ENCODE measurements around the gene GNG2. TPM values are rescaled to one million over a fixed set of nuclear protein-coding genes. Genes with fewer than 3 reads are reported as not detected.

GNG2 gene
- total and polyA plus RNA-seq, 9 of the 15 experiments (the other 6 are each of a cell fraction or from before 2014, with no cell fraction given), result 0.18 TPM; not detected in 8

DNA sequence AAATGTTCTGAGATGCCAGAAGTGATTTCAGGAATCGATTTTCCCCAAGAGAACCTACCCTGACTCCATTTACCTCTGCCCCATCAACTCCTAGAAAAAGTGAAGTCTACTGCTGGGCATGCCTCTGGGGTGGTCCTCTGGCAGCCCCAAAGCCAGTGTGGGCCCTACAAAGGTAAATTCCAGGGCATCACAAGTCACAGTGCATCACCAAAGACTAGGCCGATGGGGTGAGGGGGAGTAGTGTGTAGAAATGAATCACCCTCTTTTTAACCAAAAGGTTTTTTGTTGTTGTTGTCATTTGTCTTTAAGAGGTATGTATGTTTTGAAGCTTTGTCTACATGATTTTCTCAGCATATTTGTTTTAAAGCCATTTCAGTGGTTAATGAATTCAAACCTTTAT lies 82.6 kb downstream of the GNG2 start:
- BruUV-seq (replicated peaks), result no TSS peak
- in situ Hi-C loops (cut with MboI), result no loop called here
- WGBS (ENCODE audit: insufficient coverage, low coverage, missing lambda C conversion rate), result 0% methylated on average over 1 of the region's 2 CpGs
- Histone ChIP-seq H3K4me3 (no peak overlapping the region), H3K4me2 (ENCODE audit: insufficient read depth, low read length) (no peak overlapping the region), H3K9ac (ENCODE audit: insufficient read depth in 1 of 2, low read depth in 2 of 2, low read length in 2 of 2) (no peak overlapping the region), H3K27me3 (ENCODE audit: control insufficient read depth in 2 of 2, insufficient read depth in 2 of 2, low read length in 2 of 2) (no peaks in the 10 kb centered on the region), H3K4me1 (replicated peaks in 1 of 2; ENCODE audit: control insufficient read depth in 2 of 2, insufficient read depth in 2 of 2, low read length in 2 of 2) (no peaks in the 10 kb centered on the region), H3K36me3 (ENCODE audit: control insufficient read depth, insufficient read depth, low read length) (no peaks in the 10 kb centered on the region), H3K9me1 (ENCODE audit: control insufficient read depth, insufficient read depth, low read length) (no peaks in the 10 kb centered on the region), H3K79me2 (ENCODE audit: control insufficient read depth, insufficient read depth, low read length) (no peaks in the 10 kb centered on the region), H3K9me3 (replicated peaks; ENCODE audit: control insufficient read depth, insufficient read depth, low read depth, low read length) (no peaks in the 10 kb centered on the region), H2AFZ (ENCODE audit: low read depth, low read length) (no peak overlapping the region), H4K20me1 (replicated peaks; ENCODE audit: control insufficient read depth, insufficient read depth, low read length) (no peaks in the 10 kb centered on the region), H3K27ac (ENCODE audit: extremely low read depth, low read depth, low read length) (no peak overlapping the region)
- intact Hi-C loops (cut with micrococcal nuclease), result no loop called here
- no peak for DNase-seq (ENCODE audit: extremely low read depth in 1 of 4, low spot score in 3 of 4)
- no peak for TF ChIP-seq SETDB1 (IDR thresholded peaks at IDR 0.05; ENCODE audit: low read length)
- TF ChIP-seq SP2 (IDR thresholded peaks at IDR 0.05; ENCODE audit: extremely low read depth, low read depth, low read length, poor library complexity, severe bottlenecking), result no peak
- no peak for TF ChIP-seq ZNF75A (CRISPR knock-in tag; IDR thresholded peaks at IDR 0.05)
- TF ChIP-seq ZC3H8 (IDR thresholded peaks at IDR 0.05), result no peak
- TF ChIP-seq MBD2 (IDR thresholded peaks at IDR 0.05; ENCODE audit: borderline replicate concordance, low read depth), result no peak
- no peak for TF ChIP-seq EHMT2 (IDR thresholded peaks at IDR 0.05)
- no peak for TF ChIP-seq MCM3 (IDR thresholded peaks at IDR 0.05)
- TF ChIP-seq, protein P1, sequence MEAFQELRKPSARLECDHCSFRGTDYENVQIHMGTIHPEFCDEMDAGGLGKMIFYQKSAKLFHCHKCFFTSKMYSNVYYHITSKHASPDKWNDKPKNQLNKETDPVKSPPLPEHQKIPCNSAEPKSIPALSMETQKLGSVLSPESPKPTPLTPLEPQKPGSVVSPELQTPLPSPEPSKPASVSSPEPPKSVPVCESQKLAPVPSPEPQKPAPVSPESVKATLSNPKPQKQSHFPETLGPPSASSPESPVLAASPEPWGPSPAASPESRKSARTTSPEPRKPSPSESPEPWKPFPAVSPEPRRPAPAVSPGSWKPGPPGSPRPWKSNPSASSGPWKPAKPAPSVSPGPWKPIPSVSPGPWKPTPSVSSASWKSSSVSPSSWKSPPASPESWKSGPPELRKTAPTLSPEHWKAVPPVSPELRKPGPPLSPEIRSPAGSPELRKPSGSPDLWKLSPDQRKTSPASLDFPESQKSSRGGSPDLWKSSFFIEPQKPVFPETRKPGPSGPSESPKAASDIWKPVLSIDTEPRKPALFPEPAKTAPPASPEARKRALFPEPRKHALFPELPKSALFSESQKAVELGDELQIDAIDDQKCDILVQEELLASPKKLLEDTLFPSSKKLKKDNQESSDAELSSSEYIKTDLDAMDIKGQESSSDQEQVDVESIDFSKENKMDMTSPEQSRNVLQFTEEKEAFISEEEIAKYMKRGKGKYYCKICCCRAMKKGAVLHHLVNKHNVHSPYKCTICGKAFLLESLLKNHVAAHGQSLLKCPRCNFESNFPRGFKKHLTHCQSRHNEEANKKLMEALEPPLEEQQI (IDR thresholded peaks at IDR 0.05), result no peak
- no peak for TF ChIP-seq ZNF12 (CRISPR knock-in tag; IDR thresholded peaks at IDR 0.05)
- no peak for TF ChIP-seq TGIF2 (CRISPR knock-in tag; IDR thresholded peaks at IDR 0.05)
- TF ChIP-seq, protein P2, sequence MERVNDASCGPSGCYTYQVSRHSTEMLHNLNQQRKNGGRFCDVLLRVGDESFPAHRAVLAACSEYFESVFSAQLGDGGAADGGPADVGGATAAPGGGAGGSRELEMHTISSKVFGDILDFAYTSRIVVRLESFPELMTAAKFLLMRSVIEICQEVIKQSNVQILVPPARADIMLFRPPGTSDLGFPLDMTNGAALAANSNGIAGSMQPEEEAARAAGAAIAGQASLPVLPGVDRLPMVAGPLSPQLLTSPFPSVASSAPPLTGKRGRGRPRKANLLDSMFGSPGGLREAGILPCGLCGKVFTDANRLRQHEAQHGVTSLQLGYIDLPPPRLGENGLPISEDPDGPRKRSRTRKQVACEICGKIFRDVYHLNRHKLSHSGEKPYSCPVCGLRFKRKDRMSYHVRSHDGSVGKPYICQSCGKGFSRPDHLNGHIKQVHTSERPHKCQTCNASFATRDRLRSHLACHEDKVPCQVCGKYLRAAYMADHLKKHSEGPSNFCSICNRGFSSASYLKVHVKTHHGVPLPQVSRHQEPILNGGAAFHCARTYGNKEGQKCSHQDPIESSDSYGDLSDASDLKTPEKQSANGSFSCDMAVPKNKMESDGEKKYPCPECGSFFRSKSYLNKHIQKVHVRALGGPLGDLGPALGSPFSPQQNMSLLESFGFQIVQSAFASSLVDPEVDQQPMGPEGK (CRISPR knock-in tag; IDR thresholded peaks at IDR 0.05; ENCODE audit: borderline replicate concordance), result no peak
- TF ChIP-seq NR2C1 (IDR thresholded peaks at IDR 0.05), result no peak
- TF ChIP-seq NR2C1 (tag; IDR thresholded peaks at IDR 0.05), result no peak
- TF ChIP-seq POLR2AphosphoS2 (IDR thresholded peaks at IDR 0.05; ENCODE audit: low read length), result no peak
- TF ChIP-seq ZNF408 (CRISPR knock-in tag; IDR thresholded peaks at IDR 0.05; ENCODE audit: low read depth), result no peak
- no peak for TF ChIP-seq SRF (CRISPR knock-in tag; IDR thresholded peaks at IDR 0.05)
- POLR2A ChIA-PET, result no interaction called here
- FAIRE-seq, result no peak
- no peak for ATAC-seq
- CTCF ChIA-PET (ENCODE audit: low intra/inter-chr PET ratio), result no interaction called here
